NCI-H1417 (cell line): ENCODE data around the gene HS3ST2.
"Not testable (repeated sequence)": the region's sequence is repeated elsewhere in the genome, so short reads cannot be mapped to it uniquely, and the experiment has no call there.

Source experiments
- DNase-seq, 3 experiments: peaks; one replicate each; lab custom pipeline; 2025; lab: John Stamatoyannopoulos, UW

The HS3ST2 gene

DNA sequence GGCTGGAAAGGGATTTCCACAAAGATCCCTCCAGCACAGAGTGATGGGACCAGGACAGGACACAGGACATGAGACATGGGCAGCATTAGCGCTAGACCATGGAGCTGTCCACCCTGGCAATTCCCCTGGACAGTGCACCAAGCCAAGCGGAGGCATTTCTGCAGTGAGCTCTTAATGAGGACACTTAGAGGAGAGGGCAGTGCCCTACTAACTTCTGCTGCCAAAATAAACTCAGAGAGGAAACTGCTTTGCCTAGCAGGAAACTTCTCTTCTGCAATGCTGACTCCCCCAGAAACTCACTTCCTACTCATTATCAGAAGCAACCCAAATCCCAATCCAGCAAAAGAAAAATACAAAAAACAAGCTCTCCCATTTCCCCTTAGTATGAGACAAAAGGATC lies 119.2 kb downstream of the HS3ST2 start:
- no peak for DNase-seq

DNA sequence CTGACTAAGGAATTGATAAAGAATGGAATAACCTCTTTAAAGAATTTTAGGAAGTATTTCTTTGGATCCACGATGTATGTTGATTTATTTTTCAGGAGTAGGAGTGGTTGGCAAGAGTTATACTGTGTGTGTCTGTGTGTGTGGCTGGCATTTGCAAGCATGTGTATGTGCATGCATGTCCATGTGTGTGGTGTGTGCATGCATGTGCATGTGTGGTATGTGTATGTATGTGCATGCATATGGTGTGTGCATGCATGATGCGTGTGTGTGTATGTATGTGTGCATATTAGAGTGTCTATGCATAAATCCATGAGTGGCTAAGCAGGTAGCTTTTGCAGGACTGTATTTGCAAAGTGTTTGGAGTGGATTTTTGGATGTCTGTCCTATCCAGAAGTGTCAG lies 120.8 kb downstream of the HS3ST2 start:
- no peak for DNase-seq

- no peak for DNase-seq
Observed at GRCh38 chr16:22937169-22937568, 123.2 kb downstream of the HS3ST2 start.

DNA sequence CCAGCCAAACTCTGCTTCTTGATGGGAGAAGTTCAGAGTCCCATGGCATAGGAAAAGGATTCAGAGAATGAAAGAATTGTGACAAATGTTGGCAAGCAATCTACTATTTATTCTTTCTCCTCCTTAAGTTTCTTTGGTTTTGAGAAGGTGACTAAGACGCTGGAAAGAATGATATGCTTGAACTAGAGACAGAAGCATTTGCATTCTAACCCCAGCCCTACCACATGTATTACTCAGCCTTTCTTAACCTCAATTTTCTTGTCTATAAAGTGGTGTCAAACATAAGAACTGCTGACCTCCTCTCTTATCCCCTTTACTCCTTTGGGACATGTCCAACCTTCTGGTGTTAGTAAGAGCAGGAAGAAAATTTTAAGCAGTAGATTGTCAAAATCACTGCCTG lies 124.7 kb downstream of the HS3ST2 start:
- no peak for DNase-seq

DNA sequence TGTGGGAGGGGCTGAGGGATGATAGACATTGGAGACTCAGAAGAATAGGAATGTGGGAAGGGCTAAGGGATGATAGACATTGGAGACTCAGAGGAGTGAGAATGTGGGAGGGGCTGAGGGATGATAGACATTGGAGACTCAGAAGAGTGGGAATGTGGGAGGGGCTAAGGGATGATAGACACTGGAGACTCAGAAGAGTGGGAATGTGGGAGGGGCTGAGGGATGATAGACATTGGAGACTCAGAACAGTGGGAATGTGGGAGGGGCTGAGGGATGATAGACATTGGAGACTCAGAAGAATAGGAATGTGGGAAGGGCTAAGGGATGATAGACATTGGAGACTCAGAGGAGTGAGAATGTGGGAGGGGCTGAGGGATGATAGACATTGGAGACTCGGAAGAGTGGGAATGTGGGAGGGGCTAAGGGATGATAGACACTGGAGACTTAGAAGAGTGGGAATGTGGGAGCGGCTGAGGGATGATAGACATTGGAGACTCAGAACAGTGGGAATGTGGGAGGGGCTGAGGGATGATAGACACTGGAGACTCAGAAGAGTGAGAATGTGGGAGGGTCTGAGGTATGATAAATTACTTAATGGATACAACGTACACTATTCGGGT lies 125.9 kb downstream of the HS3ST2 start:
- DNase-seq: not testable (repeated sequence)

DNA sequence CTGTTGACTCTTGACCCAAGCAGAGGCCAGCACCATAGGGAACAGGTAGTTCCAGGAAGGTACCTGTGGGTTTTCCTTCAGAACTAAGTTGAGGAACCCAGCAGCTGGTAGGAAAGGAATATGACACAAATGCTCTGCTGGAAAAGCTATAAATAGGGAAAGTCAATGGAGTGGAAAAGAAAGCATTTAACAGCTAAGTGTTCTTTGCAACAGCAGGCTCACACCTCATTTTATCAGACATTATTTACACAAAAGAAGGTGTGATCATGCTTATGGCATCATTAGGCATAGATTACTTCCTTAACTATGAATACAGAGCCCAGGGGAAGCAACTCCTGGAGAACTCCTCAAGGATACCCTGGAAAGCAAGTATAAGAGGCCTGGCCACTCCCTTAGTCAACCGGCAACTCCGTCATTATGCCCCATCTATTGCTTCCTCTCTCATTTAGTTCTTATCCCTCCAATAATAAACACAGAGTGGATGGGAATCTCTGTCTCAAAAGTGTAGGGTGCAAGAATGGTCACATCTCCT lies 128.1 kb downstream of the HS3ST2 start:
- no peak for DNase-seq

- DNase-seq: no peak
Observed at GRCh38 chr16:22942811-22943210, 128.8 kb downstream of the HS3ST2 start.

DNA sequence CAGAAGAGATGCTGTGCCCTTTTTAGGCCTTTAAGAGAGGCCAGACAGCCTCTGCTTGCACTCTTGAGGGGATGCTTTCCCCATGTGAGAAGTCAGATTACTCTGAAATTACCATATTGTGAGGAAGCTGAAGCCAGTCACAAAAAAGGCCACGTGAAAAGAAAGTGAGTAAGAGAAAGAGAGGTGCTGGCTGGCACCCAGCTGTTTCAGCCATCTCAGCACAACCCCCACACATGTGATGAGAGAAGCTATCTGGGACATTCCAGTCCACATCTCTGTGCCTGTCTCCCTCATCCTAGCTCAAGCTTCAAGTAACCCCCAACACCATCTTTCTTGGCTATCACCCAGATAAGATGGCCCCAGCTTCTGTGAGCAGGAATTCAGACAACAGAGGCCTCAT lies 131.4 kb downstream of the HS3ST2 start:
- no peak for DNase-seq

DNA sequence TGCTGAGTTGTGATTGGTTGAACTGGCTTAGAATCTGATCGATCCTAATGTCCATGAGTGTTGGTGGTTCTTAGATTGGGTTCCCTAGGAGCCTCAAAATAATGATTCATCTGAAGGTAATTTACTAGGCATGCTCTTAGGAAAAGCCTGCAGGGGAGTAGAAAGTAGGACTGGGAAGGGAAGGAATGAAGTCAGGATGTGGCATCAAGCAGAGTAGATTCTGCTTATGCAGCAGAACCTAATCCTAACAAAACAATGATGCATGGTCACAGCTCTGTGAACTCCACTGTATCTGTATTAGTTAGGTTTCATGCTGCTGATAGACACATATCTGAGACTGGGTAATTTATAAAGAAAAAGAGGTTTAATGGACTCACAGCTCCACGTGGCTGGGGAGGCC lies 132.5 kb downstream of the HS3ST2 start:
- DNase-seq: no peak

- DNase-seq: no peak
Observed at GRCh38 chr16:22948058-22948602, 134.2 kb downstream of the HS3ST2 start.

GRCh38 chr16:22948603-22949368 lies 134.8 kb downstream of the HS3ST2 start:
- DNase-seq: peak; percentile 28 to 58 (median 42)

GRCh38 chr16:22955461-22956070 lies 141.6 kb downstream of the HS3ST2 start:
- DNase-seq: no peak

- no peak for DNase-seq
Observed at GRCh38 chr16:22961206-22961605, 147.2 kb downstream of the HS3ST2 start.

GRCh38 chr16:22962905-22963304 lies 148.9 kb downstream of the HS3ST2 start:
- no peak for DNase-seq
